MCF 10A (cell line): Measurements from ENCODE around the gene DYDC1. TPM values are rescaled to one million over a fixed set of nuclear protein-coding genes. Genes with fewer than 3 reads are reported as not detected.

Experiments used
- BruUV-seq: library from RNA; stranded (reverse); fragments of 400-500 nt; replicated peaks from 2 replicates; lab custom pipeline; 2021; lab: Mats Ljungman, UMichigan
- CTCF ChIA-PET: fragments of 300-600 bp; sonication (Branson Sonifier 250); formaldehyde crosslinking; extraction: SDS; loops from one replicate; lab custom pipeline; 2021; ENCODE audit warnings: antibody characterized with exemption, inconsistent platforms; lab: Yijun Ruan, JAX
- POLR2A ChIA-PET: fragments of 300-600, 350-650 bp; sonication (Branson Sonifier 250); formaldehyde crosslinking; extraction: SDS; loops from one replicate; lab custom pipeline; 2020; ENCODE audit warnings: antibody characterized with exemption, inconsistent platforms; lab: Yijun Ruan, JAX
- DNase-seq: peaks from one replicate; pipeline ENCODE4 v3.0.0-alpha.2; 2018; ENCODE audit not compliant: unreplicated experiment
- H3K27ac Mint-ChIP-seq: one replicate; pipeline ENCODE4 v1.8.0; 2022; ENCODE audit warnings: mild to moderate bottlenecking, low read depth, mixed read lengths; ENCODE audit not compliant: unreplicated experiment
- H3K27me3 Mint-ChIP-seq: one replicate; pipeline ENCODE4 v1.8.0; 2022; ENCODE audit warnings: mixed read lengths; ENCODE audit not compliant: insufficient read depth, unreplicated experiment
- H3K36me3 Mint-ChIP-seq: one replicate; pipeline ENCODE4 v1.8.0; 2022; ENCODE audit warnings: mild to moderate bottlenecking, moderate library complexity, mixed read lengths; ENCODE audit not compliant: insufficient read depth, unreplicated experiment
- H3K4me1 Mint-ChIP-seq: one replicate; pipeline ENCODE4 v1.8.0; 2022; ENCODE audit warnings: mixed read lengths; ENCODE audit not compliant: insufficient read depth, unreplicated experiment
- H3K4me3 Mint-ChIP-seq: one replicate; pipeline ENCODE4 v1.8.0; 2022; ENCODE audit warnings: mild to moderate bottlenecking, moderate library complexity, mixed read lengths; ENCODE audit not compliant: unreplicated experiment
- H3K9me3 Mint-ChIP-seq: one replicate; pipeline ENCODE4 v1.8.0; 2022; ENCODE audit warnings: mixed read lengths; ENCODE audit not compliant: unreplicated experiment
- intact Hi-C: fragments of 100-400 bp; cut with micrococcal nuclease; formaldehyde crosslinking; loops from 2 replicates; pipeline ENCODE4 v1.14.1; 2022
- total RNA-seq: library from RNA; stranded (reverse); gene quantifications from 2 replicates; pipeline ENCODE4 v1.2.3, GENCODE V29; 2022
- TF ChIP-seq, protein P1 (sequence below): fragments of 200-600 bp; IDR thresholded peaks from one replicate; pipeline ENCODE4 v1.8.0; 2022; ENCODE audit warnings: antibody characterized with exemption, mild to moderate bottlenecking; ENCODE audit not compliant: unreplicated experiment

The DYDC1 gene
- total RNA-seq, 1 experiment from 2014 or later: not detected

GRCh38 chr10:80373502-80373901, 16.9 kb upstream of the DYDC1 start:
- CTCF ChIA-PET: interaction anchor here (1.0 to 2.0 kb wide), 2 partner anchors 9 to 71 kb away, joined by 3 to 6 read pairs; no protein-coding TSS in a partner anchor

DNA sequence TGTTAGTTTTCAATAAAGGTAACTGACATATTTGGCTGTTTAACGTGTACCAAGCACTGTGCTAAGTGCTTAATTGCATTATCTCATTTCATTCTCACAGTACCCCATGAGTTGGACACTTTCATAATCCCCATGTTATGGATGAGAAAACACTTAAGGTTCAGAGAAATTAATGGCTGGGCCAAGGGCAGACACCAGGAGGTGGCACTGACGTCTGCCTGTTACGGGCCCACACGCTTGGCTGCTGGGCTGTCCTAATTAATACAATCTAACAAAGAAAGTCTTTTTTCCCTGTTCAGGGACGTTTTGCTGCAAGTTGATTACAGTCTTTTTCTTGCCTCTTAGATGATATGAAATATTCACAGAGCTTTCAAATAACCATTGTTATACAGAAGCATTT, 16.1 kb upstream of the DYDC1 start:
- Mint-ChIP-seq H3K9me3 (peaks cover 6% of the 10 kb centered on the region), H3K27ac (no peak overlapping the region), H3K36me3 (no peaks in the 10 kb centered on the region), H3K4me3 (no peak overlapping the region), H3K4me1 (no peaks in the 10 kb centered on the region), H3K27me3 (peaks cover 10% of the 10 kb centered on the region)
- CTCF ChIA-PET: interaction anchor here (0.7 to 2.0 kb wide), 3 partner anchors 10 to 787 kb away, joined by 3 to 6 read pairs (median 3); no protein-coding TSS in a partner anchor
- DNase-seq: no peak
- POLR2A ChIA-PET: interaction anchor here (0.6 kb wide), 1 partner anchor 10 kb away, joined by 5 read pairs; no protein-coding TSS in a partner anchor
- TF ChIP-seq, protein P1, sequence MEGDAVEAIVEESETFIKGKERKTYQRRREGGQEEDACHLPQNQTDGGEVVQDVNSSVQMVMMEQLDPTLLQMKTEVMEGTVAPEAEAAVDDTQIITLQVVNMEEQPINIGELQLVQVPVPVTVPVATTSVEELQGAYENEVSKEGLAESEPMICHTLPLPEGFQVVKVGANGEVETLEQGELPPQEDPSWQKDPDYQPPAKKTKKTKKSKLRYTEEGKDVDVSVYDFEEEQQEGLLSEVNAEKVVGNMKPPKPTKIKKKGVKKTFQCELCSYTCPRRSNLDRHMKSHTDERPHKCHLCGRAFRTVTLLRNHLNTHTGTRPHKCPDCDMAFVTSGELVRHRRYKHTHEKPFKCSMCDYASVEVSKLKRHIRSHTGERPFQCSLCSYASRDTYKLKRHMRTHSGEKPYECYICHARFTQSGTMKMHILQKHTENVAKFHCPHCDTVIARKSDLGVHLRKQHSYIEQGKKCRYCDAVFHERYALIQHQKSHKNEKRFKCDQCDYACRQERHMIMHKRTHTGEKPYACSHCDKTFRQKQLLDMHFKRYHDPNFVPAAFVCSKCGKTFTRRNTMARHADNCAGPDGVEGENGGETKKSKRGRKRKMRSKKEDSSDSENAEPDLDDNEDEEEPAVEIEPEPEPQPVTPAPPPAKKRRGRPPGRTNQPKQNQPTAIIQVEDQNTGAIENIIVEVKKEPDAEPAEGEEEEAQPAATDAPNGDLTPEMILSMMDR: no peak
- intact Hi-C loops: no loop called here
- no TSS peak for BruUV-seq

More at GRCh38 chr10:80373502-80373901, 16.9 kb upstream of the DYDC1 start:
- Mint-ChIP-seq H3K4me3 (no peak overlapping the region), H3K9me3 (no peaks in the 10 kb centered on the region), H3K4me1 (no peaks in the 10 kb centered on the region), H3K27ac (no peak overlapping the region), H3K27me3 (peaks cover 10% of the 10 kb centered on the region), H3K36me3 (no peaks in the 10 kb centered on the region)
- DNase-seq: no peak
- POLR2A ChIA-PET: interaction anchor here (0.6 kb wide), 1 partner anchor 11 kb away, joined by 5 read pairs; no protein-coding TSS in a partner anchor
- TF ChIP-seq, protein P1: no peak
- intact Hi-C loops: no loop called here
- BruUV-seq: no TSS peak

- intact Hi-C loops: no loop called here
- ChIA-PET CTCF (interaction anchor here (1.2 kb wide), 1 partner anchor 73 kb away, joined by 4 read pairs; no protein-coding TSS in a partner anchor), POLR2A (no interaction called here)
- TF ChIP-seq, protein P1: no peak
- Mint-ChIP-seq H3K4me1 (no peaks in the 10 kb centered on the region), H3K27ac (no peak overlapping the region), H3K4me3 (no peak overlapping the region), H3K36me3 (no peaks in the 10 kb centered on the region), H3K9me3 (peaks cover 15% of the 10 kb centered on the region), H3K27me3 (peaks cover 3% of the 10 kb centered on the region)
- no TSS peak for BruUV-seq
- no peak for DNase-seq
Observed at GRCh38 chr10:80371467-80371866, 14.9 kb upstream of the DYDC1 start.

GRCh38 chr10:80365510-80365909, 9.0 kb upstream of the DYDC1 start:
- Mint-ChIP-seq H3K27me3 (peaks cover 10% of the 10 kb centered on the region), H3K4me1 (no peaks in the 10 kb centered on the region), H3K9me3 (peaks cover 15% of the 10 kb centered on the region), H3K4me3 (no peak overlapping the region), H3K27ac (no peak overlapping the region), H3K36me3 (no peaks in the 10 kb centered on the region)
- TF ChIP-seq, protein P1: no peak
- ChIA-PET POLR2A (no interaction called here), CTCF (interaction anchor here (0.6 kb wide), 2 partner anchors 27 to 38 kb away, joined by 3 read pairs; no protein-coding TSS in a partner anchor)
- no TSS peak for BruUV-seq
- no peak for DNase-seq
- intact Hi-C loops: no loop called here
